ENCODE measurements around the gene ELANE. TPM values are rescaled to one million over a fixed set of nuclear protein-coding genes. Genes with fewer than 3 reads are reported as not detected.

ELANE gene
- total and polyA plus RNA-seq, 12 donors: 0.48 to 3.4 (median 1.8) TPM; not detected in 6

GRCh38 chr19:805600-806550, 46.2 kb upstream of the ELANE start:
- no peak overlapping the region for H3K27ac ChIP-seq
- no peaks in the 10 kb centered on the region for H3K9me3 ChIP-seq (replicated peaks in 1 of 3)
- peak in 1 of 7 donors; percentile 22 for DNase-seq
- peaks cover 0 to 77% of the 10 kb centered on the region in 2 donors for H3K36me3 ChIP-seq (replicated peaks in 1 of 2)
- intact Hi-C loops (cut with DNase I): no loop called here
- H3K4me3 ChIP-seq: no peak overlapping the region
- peaks cover 18 to 31% of the 10 kb centered on the region in 2 donors for H3K4me1 ChIP-seq (replicated peaks in 1 of 2)
- WGBS, 4 donors: 88 to 90% (median 90%) methylated on average over 39 to 93 of the region's 93 CpGs
- TF ChIP-seq CTCF (IDR thresholded peaks at IDR 0.05) (peak in 1 of 6 experiments; percentile 2), POLR2A (IDR thresholded peaks at IDR 0.05) (no peak)
- H3K27me3 ChIP-seq: no peaks in the 10 kb centered on the region

- no peak for TF ChIP-seq POLR2A (IDR thresholded peaks at IDR 0.05)
- peak in 1 of 6 experiments; percentile 4 for TF ChIP-seq CTCF (IDR thresholded peaks at IDR 0.05)
- Histone ChIP-seq H3K27ac (no peak overlapping the region), H3K36me3 (replicated peaks in 1 of 2) (peaks cover 0 to 87% of the 10 kb centered on the region in 2 donors), H3K4me3 (no peak overlapping the region), H3K27me3 (no peaks in the 10 kb centered on the region), H3K9me3 (replicated peaks in 1 of 3) (no peaks in the 10 kb centered on the region), H3K4me1 (replicated peaks in 1 of 2) (peaks cover 8 to 21% of the 10 kb centered on the region in 2 donors)
- intact Hi-C loops (cut with DNase I): no loop called here
- no peak for DNase-seq
- WGBS, 4 donors: 82 to 94% (median 86%) methylated on average over 18 to 34 of the region's 34 CpGs
These were observed 45.2 kb upstream of the ELANE start for GRCh38 chr19:806815-807421.

- no peak for TF ChIP-seq POLR2A (IDR thresholded peaks at IDR 0.05)
- Histone ChIP-seq H3K4me1 (replicated peaks in 1 of 2) (peaks cover 0 to 12% of the 10 kb centered on the region in 2 donors), H3K4me3 (no peak overlapping the region), H3K27ac (no peak overlapping the region), H3K27me3 (no peaks in the 10 kb centered on the region), H3K9me3 (replicated peaks in 1 of 3) (no peaks in the 10 kb centered on the region), H3K36me3 (replicated peaks in 1 of 2) (peaks cover 0 to 91% of the 10 kb centered on the region in 2 donors)
- WGBS, 4 donors: 82 to 87% (median 86%) methylated on average over 26 to 44 of the region's 44 CpGs
- intact Hi-C loops (cut with DNase I): no loop called here
- no peak for DNase-seq
These were observed 44.3 kb upstream of the ELANE start for GRCh38 chr19:807627-808422.

GRCh38 chr19:808423-808775, 43.7 kb upstream of the ELANE start:
- DNase-seq: peak in 1 of 7 donors; percentile 21
- Histone ChIP-seq H3K27ac (no peak overlapping the region), H3K27me3 (no peaks in the 10 kb centered on the region), H3K9me3 (replicated peaks in 1 of 3) (no peaks in the 10 kb centered on the region), H3K36me3 (replicated peaks in 1 of 2) (peaks cover 0 to 88% of the 10 kb centered on the region in 2 donors), H3K4me3 (no peak overlapping the region), H3K4me1 (replicated peaks in 1 of 2) (peaks cover 0 to 6% of the 10 kb centered on the region in 2 donors)
- intact Hi-C loops (cut with DNase I): no loop called here
- TF ChIP-seq CTCF (IDR thresholded peaks at IDR 0.05) (no peak), POLR2A (IDR thresholded peaks at IDR 0.05) (no peak)
- WGBS, 4 donors: 87 to 100% (median 92%) methylated on average over 3 to 26 of the region's 26 CpGs

All from adrenal gland (tissue), 12 donors.